H1 (cell line): Measurements from ENCODE around the gene ZNF232. TPM values are rescaled to one million over a fixed set of nuclear protein-coding genes. Genes with fewer than 3 reads are reported as not detected.

ENCODE experiments used
- CTCF ChIA-PET: fragments of 300-600 bp; sonication (Branson Sonifier 250); formaldehyde crosslinking; loops from one replicate; lab custom pipeline; 2021; ENCODE audit not compliant: partially characterized antibody; lab: Charles Lee
- POLR2A ChIA-PET: fragments of 300-600 bp; sonication (Branson Sonifier 250); formaldehyde crosslinking; loops from one replicate; lab custom pipeline; 2021; ENCODE audit warnings: inconsistent platforms; ENCODE audit not compliant: partially characterized antibody; lab: Charles Lee
- DNase-seq, 2 experiments: peaks; one replicate each; pipeline versions ENCODE4 v3.0.0 to v3.0.0-alpha.2; 2010 to 2022; ENCODE audit warnings: low spot score in 2 of 2, low read depth in 1 of 2, mixed read lengths in 1 of 2
- FAIRE-seq: peaks from 2 replicates; lab custom pipeline; 2011; peaks lifted over from hg19 to GRCh38; lab: Jason Lieb, UNC
- H2AFZ ChIP-seq: 2 replicates; pipeline ENCODE4 v1.8.1; 2012; ENCODE audit warnings: low read length, inconsistent platforms
- H2AK5ac ChIP-seq: 2 replicates; pipeline ENCODE4 v1.6.1; 2013; ENCODE audit warnings: low read depth, low read length
- H2BK120ac ChIP-seq: replicated peaks from 2 replicates; pipeline ENCODE3; 2013; ENCODE audit warnings: low read depth, low read length, inconsistent platforms
- H2BK12ac ChIP-seq: 2 replicates; pipeline ENCODE4 v1.6.1; 2013; ENCODE audit warnings: low read depth, low read length
- H2BK15ac ChIP-seq: 2 replicates; pipeline ENCODE4 v1.6.1; 2013; ENCODE audit warnings: low read length
- H2BK20ac ChIP-seq: 2 replicates; pipeline ENCODE4 v1.6.1; 2013; ENCODE audit warnings: low read length
- H2BK5ac ChIP-seq: 2 replicates; pipeline ENCODE4 v1.6.1; 2013; ENCODE audit warnings: low read depth, low read length
- H3K14ac ChIP-seq: 2 replicates; pipeline ENCODE4 v1.6.1; 2013; ENCODE audit warnings: inconsistent platforms; ENCODE audit not compliant: insufficient read length
- H3K18ac ChIP-seq: 2 replicates; pipeline ENCODE4 v1.6.1; 2013; ENCODE audit warnings: low read length; ENCODE audit errors: extremely low read depth
- H3K23ac ChIP-seq: 2 replicates; pipeline ENCODE4 v1.6.1; 2013; ENCODE audit warnings: inconsistent platforms; ENCODE audit not compliant: insufficient read length
- H3K23me2 ChIP-seq: 2 replicates; pipeline ENCODE4 v1.6.1; 2013; ENCODE audit warnings: low read depth, low read length
- H3K27ac ChIP-seq: 2 replicates; pipeline ENCODE4 v1.6.1; 2011; ENCODE audit warnings: low read depth, low read length, inconsistent platforms
- H3K27me3 ChIP-seq, 4 experiments: replicated peaks in 1 of 4; 1 replicate in 1 of 4; 2 replicates in 3 of 4; pipeline versions ENCODE4 v1.6.1 to v1.8.1; 2011 to 2013; ENCODE audit warnings: low read length in 3 of 4, mild to moderate bottlenecking in 3 of 4, inconsistent platforms in 2 of 4, mixed read lengths in 2 of 4, moderate library complexity in 1 of 4; ENCODE audit not compliant: control insufficient read depth in 3 of 4, insufficient read depth in 3 of 4; ENCODE audit errors: extremely low read depth in 1 of 4
- H3K36me3 ChIP-seq, 4 experiments: 2 replicates each; pipeline versions ENCODE4 v1.6.1 to v1.8.1; 2011 to 2013; ENCODE audit warnings: mild to moderate bottlenecking in 4 of 4, low read length in 3 of 4, moderate library complexity in 2 of 4, control low read depth in 1 of 4, inconsistent platforms in 1 of 4; ENCODE audit not compliant: insufficient read depth in 4 of 4, control insufficient read depth in 2 of 4
- H3K4ac ChIP-seq: replicated peaks from 2 replicates; pipeline ENCODE3; 2013; ENCODE audit warnings: low read length, low read depth, mixed read lengths, inconsistent platforms; ENCODE audit not compliant: insufficient read length
- H3K4me1 ChIP-seq, 4 experiments: replicated peaks in 1 of 4; 1 replicate in 1 of 4; 2 replicates in 3 of 4; pipeline versions ENCODE4 v1.6.1 to v1.8.1; 2011 to 2013; ENCODE audit warnings: low read length in 3 of 4, inconsistent platforms in 2 of 4, mixed read lengths in 1 of 4; ENCODE audit not compliant: insufficient read depth in 4 of 4, control insufficient read depth in 3 of 4
- H3K4me2 ChIP-seq, 2 experiments: 2 replicates each; pipeline versions ENCODE4 v1.6.1 to v1.8.1; 2011 to 2013; ENCODE audit warnings: low read depth in 2 of 2, low read length in 2 of 2, control low read depth in 1 of 2, inconsistent platforms in 1 of 2, mild to moderate bottlenecking in 1 of 2; ENCODE audit not compliant: insufficient read depth in 1 of 2
- H3K4me3 ChIP-seq, 4 experiments: fragments of 200-600, 300-600 bp in 1 of 4; sonication (generic), shearing (Covaris generic), sonication (Bioruptor Twin) in 1 of 4; 2 replicates each; pipeline versions ENCODE4 v1.5.1 to v1.8.1; 2011 to 2016; ENCODE audit warnings: low read length in 4 of 4, low read depth in 3 of 4, control low read depth in 2 of 4, inconsistent platforms in 2 of 4, mild to moderate bottlenecking in 2 of 4, mixed read lengths in 1 of 4, moderate library complexity in 1 of 4; ENCODE audit not compliant: insufficient read depth in 2 of 4; ENCODE audit errors: extremely low read depth in 1 of 4
- H3K56ac ChIP-seq: replicated peaks from 2 replicates; pipeline ENCODE3; 2013; ENCODE audit warnings: low read depth, mild to moderate bottlenecking, mixed read lengths, low read length, inconsistent platforms; ENCODE audit not compliant: insufficient read length
- H3K79me1 ChIP-seq: 2 replicates; pipeline ENCODE4 v1.6.1; 2013; ENCODE audit warnings: low read depth, low read length, control low read depth
- H3K79me2 ChIP-seq, 2 experiments: 2 replicates each; pipeline versions ENCODE4 v1.6.1 to v1.8.1; 2012 to 2013; ENCODE audit warnings: low read length in 2 of 2, mild to moderate bottlenecking in 2 of 2, inconsistent platforms in 1 of 2; ENCODE audit not compliant: insufficient read depth in 2 of 2, control insufficient read depth in 1 of 2
- H3K9ac ChIP-seq, 4 experiments: replicated peaks in 1 of 4; 1 replicate in 1 of 4; 2 replicates in 3 of 4; pipeline versions ENCODE4 v1.6.1 to v1.8.1; 2011 to 2013; ENCODE audit warnings: low read depth in 3 of 4, low read length in 3 of 4, control low read depth in 2 of 4, mild to moderate bottlenecking in 2 of 4, moderate library complexity in 2 of 4, inconsistent platforms in 1 of 4; ENCODE audit errors: extremely low read depth in 1 of 4
- H3K9me3 ChIP-seq, 2 experiments: 2 replicates each; pipeline versions ENCODE4 v1.6.1 to v1.8.1; 2012 to 2013; ENCODE audit warnings: mild to moderate bottlenecking in 2 of 2, moderate library complexity in 2 of 2, control low read depth in 1 of 2, inconsistent platforms in 1 of 2, low read depth in 1 of 2, low read length in 1 of 2, mixed read lengths in 1 of 2; ENCODE audit not compliant: insufficient read depth in 2 of 2
- H4K20me1 ChIP-seq, 2 experiments: replicated peaks in 1 of 2; 2 replicates each; pipeline versions ENCODE3 to v1.8.1; 2011 to 2013; ENCODE audit warnings: inconsistent platforms in 2 of 2, low read length in 2 of 2, mild to moderate bottlenecking in 1 of 2; ENCODE audit not compliant: insufficient read depth in 2 of 2, control insufficient read depth in 1 of 2
- H4K5ac ChIP-seq: 2 replicates; pipeline ENCODE4 v1.6.1; 2013; ENCODE audit warnings: low read length, low read depth, mixed read lengths, inconsistent platforms; ENCODE audit not compliant: insufficient read length
- H4K8ac ChIP-seq: 2 replicates; pipeline ENCODE4 v1.8.0; 2013; ENCODE audit warnings: mild to moderate bottlenecking, moderate library complexity, low read length, inconsistent platforms; ENCODE audit not compliant: insufficient read depth; ENCODE audit errors: extremely low read depth
- H4K91ac ChIP-seq: replicated peaks from 2 replicates; pipeline ENCODE3; 2013; ENCODE audit warnings: low read length, mixed read lengths, inconsistent platforms; ENCODE audit not compliant: insufficient read length
- BACH1 ChIP-seq: IDR thresholded peaks from 2 replicates; pipeline ENCODE4 v1.6.1; 2012; ENCODE audit warnings: low read length, improper control_type of control experiment
- BRCA1 ChIP-seq: IDR thresholded peaks from 2 replicates; pipeline ENCODE4 v1.6.1; 2012; ENCODE audit warnings: low read depth, low read length, improper control_type of control experiment
- CEBPB ChIP-seq: IDR thresholded peaks from 2 replicates; pipeline ENCODE4 v1.6.1; 2012; ENCODE audit warnings: low read depth, low read length
- CREB1 ChIP-seq: IDR thresholded peaks from 2 replicates; pipeline ENCODE4 v1.6.1; 2012; ENCODE audit warnings: inconsistent platforms
- KDM1A ChIP-seq: fragments of 200-600, 300-600 bp; sonication (generic); IDR thresholded peaks from 2 replicates; pipeline ENCODE4 v1.7.1; 2016; ENCODE audit warnings: mild to moderate bottlenecking, low read length, borderline replicate concordance
- MAFK ChIP-seq: IDR thresholded peaks from 2 replicates; pipeline ENCODE4 v1.6.1; 2012; ENCODE audit warnings: low read depth, mild to moderate bottlenecking, improper control_type of control experiment, low read length
- NANOG ChIP-seq: IDR thresholded peaks from 2 replicates; pipeline ENCODE4 v1.6.1; 2011; ENCODE audit warnings: low read length, low read depth, mild to moderate bottlenecking, inconsistent platforms; ENCODE audit not compliant: insufficient read depth, poor library complexity, severe bottlenecking
- RNF2 ChIP-seq: fragments of 200-900, 300-1000 bp; sonication (generic); IDR thresholded peaks from 2 replicates; pipeline ENCODE4 v1.7.1; 2016; ENCODE audit warnings: borderline replicate concordance, low read depth, mild to moderate bottlenecking, antibody characterized with exemption, low read length; ENCODE audit not compliant: poor library complexity, severe bottlenecking; ENCODE audit errors: missing control alignments
- SIRT6 ChIP-seq: IDR thresholded peaks from one replicate; pipeline ENCODE4 v1.7.1; 2012; ENCODE audit warnings: low read length, inconsistent platforms
- YY1 ChIP-seq: IDR thresholded peaks from 2 replicates; pipeline ENCODE4 v1.6.1; 2011; ENCODE audit warnings: low read depth, mild to moderate bottlenecking, low read length
- WGBS, 2 experiments: shearing (Covaris generic) in 1 of 2; methylation state at CpG; one replicate each; pipeline versions ENCODE4 v1.1.6 to v1.1.7; 2013 to 2015; ENCODE audit warnings: low lambda C conversion rate in 2 of 2, mixed read lengths in 2 of 2, inconsistent platforms in 1 of 2, low coverage in 1 of 2, missing lambda C conversion rate in 1 of 2; ENCODE audit not compliant: insufficient replicate concordance in 2 of 2, insufficient coverage in 1 of 2, insufficient read length in 1 of 2; ENCODE audit errors: extremely low coverage in 1 of 2, missing lambda C conversion rate in 1 of 2; 5-methylcytosine and 5-hydroxymethylcytosine counted together
- polyA plus RNA-seq, 7 experiments: library from polyadenylated mRNA; depleted of rRNA in 3 of 7; stranded (reverse) in 5 of 7; unstranded in 2 of 7; fragments of >200 nt in 5 of 7; fragments of 200-250 nt in 2 of 7; gene quantifications; 1 replicate in 5 of 7; 2 replicates in 1 of 7; 4 replicates in 1 of 7; pipeline versions ENCODE4 v1.2.1 to v1.2.3, GENCODE V29; 2011 to 2013; ENCODE audit warnings: missing spikeins in 2 of 7, mixed read lengths in 2 of 7
- total RNA-seq: library from RNA; stranded (reverse); fragmentation: NEBNext Ultra II Directional; extraction: Animal tissue kit (Norgen Biotek cat#: 25700); gene quantifications from 2 replicates; pipeline ENCODE4 v1.2.1, GENCODE V29; 2021
- TF ChIP-seq, protein P1 (sequence below): IDR thresholded peaks from 2 replicates; pipeline ENCODE4 v1.6.1; 2011; ENCODE audit warnings: low read depth, mild to moderate bottlenecking, low read length; ENCODE audit not compliant: insufficient read depth

The ZNF232 gene
- total and polyA plus RNA-seq, 2 of the 8 experiments (the other 6 are each of a cell fraction or from before 2014, with no cell fraction given), result 11.1 to 41.0 TPM

DNA sequence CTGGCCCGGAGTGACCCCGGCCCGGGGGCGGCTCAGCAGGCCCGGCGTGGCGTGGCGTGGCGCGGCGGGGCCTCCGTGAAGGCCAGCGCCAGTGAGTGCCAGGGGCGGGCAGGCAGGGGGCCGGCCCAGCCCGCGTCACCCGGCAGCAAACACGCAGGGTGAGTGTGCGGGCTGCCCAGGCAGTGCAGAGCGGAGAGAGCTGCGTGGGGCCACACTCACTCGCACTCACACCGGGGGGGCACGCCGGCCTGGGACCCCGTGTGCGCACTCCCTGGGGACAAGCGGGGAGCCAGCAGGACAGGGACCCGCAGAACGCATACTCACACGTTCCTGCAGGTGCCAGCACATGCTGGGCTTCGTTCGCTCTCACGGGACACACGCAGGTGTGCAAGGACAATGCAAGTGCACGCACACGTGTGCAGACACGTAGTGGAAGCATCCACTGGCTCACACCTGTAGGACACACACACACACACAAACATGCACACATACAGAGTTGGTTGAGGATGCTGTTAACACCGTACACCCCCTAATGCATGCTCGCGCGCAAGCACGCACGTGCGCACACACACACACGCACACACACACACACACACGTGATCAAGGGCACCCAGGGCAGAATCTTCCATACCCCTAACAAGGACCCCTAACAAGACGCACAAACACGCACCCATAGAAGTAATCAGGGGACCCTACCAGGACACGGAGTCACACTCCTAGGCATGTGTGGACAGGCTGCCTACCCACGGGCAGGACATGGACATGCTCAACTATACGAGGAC lies 11.9 kb upstream of the ZNF232 start:
- CTCF ChIA-PET, result no interaction called here
- no peak for FAIRE-seq
- TF ChIP-seq MAFK, result no peak
- TF ChIP-seq CEBPB, result no peak
- TF ChIP-seq BACH1, result no peak
- no peak for TF ChIP-seq YY1
- TF ChIP-seq CREB1, result no peak
- no peak for TF ChIP-seq NANOG
- no peak for TF ChIP-seq RNF2
- TF ChIP-seq BRCA1, result no peak
- no peak for TF ChIP-seq KDM1A
- no peak for TF ChIP-seq SIRT6
- TF ChIP-seq, protein P1, sequence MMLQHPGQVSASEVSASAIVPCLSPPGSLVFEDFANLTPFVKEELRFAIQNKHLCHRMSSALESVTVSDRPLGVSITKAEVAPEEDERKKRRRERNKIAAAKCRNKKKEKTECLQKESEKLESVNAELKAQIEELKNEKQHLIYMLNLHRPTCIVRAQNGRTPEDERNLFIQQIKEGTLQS, result no peak

More for the DNA sequence above, 11.9 kb upstream of the ZNF232 start:
- H3K14ac ChIP-seq, result no peak overlapping the region
- H2AFZ ChIP-seq, result no peak overlapping the region
- peak overlapping the region; percentile 53 for H3K4ac ChIP-seq
- H4K20me1 ChIP-seq, result peaks cover 0 to 2% of the 10 kb centered on the region in 2 experiments
- POLR2A ChIA-PET, result interaction anchor here (1.1 to 4.2 kb wide), 4 partner anchors 8 to 39 kb away, joined by 3 to 28 read pairs (median 8); partner anchors contain the start of gene ZNF232
- no peak overlapping the region for H4K5ac ChIP-seq
- H3K9me3 ChIP-seq, result no peaks in the 10 kb centered on the region
- no peaks in the 10 kb centered on the region; the same call in 1 of the 2 replicates for H3K79me1 ChIP-seq
- no peak overlapping the region for H2BK120ac ChIP-seq
- no peaks in the 10 kb centered on the region for H3K36me3 ChIP-seq
- peak overlapping the region; percentile 40; the same call in 1 of the 2 replicates for H2BK20ac ChIP-seq
- WGBS, 2 experiments, result 81% methylated on average over 32 of the region's 53 CpGs; no CpG with 5 or more reads in 1 of the 2 experiments
- H3K4me1 ChIP-seq, result peaks cover 0 to 5% (median 2%) of the 10 kb centered on the region in 4 experiments; a peak in 3 of 7 replicates
- H2BK12ac ChIP-seq, result peak overlapping the region; percentile 92; the same call in 1 of the 2 replicates
- no peak overlapping the region for H3K56ac ChIP-seq
- H3K18ac ChIP-seq, result no peak overlapping the region; the same call in none of the 2 replicates
- H2AK5ac ChIP-seq, result peak overlapping the region; percentile 98; the same call in 1 of the 2 replicates
- peak overlapping the region; percentile 84 for H2BK15ac ChIP-seq
- peak overlapping the region; percentile 32 for H3K23ac ChIP-seq
- peak overlapping the region in 2 of 4 experiments; percentile 58 to 74; a peak in 4 of 8 replicates for H3K4me3 ChIP-seq
- H2BK5ac ChIP-seq, result no peak overlapping the region
- H3K9ac ChIP-seq, result no peak overlapping the region; a peak in 1 of 7 replicates
- H3K4me2 ChIP-seq, result peak overlapping the region; percentile 63 to 97
- H3K27ac ChIP-seq, result no peak overlapping the region
- no peak for DNase-seq
- peaks cover 0 to 26% (median 14%) of the 10 kb centered on the region in 4 experiments; a peak in 6 of 7 replicates for H3K27me3 ChIP-seq
- peaks cover 5% of the 10 kb centered on the region; the same call in 1 of the 2 replicates for H3K23me2 ChIP-seq
- H3K79me2 ChIP-seq, result no peaks in the 10 kb centered on the region
- peak overlapping the region; percentile 71 for H4K8ac ChIP-seq
- no peak overlapping the region for H4K91ac ChIP-seq
